Stimulated activated CD8-positive, alpha-beta memory T cell treated with anti-CD3 and anti-CD28 coated beads, Interleukin-7, amount 100 ng/mL, for 1 hour (primary cell): ENCODE results near the gene PLCG1.

Experiments used
- DNase-seq, 2 donors: peaks; one replicate each; pipeline ENCODE4 v3.0.0-alpha.2; 2020; ENCODE audit warnings: low read depth in 2 of 2

PLCG1 gene

DNA sequence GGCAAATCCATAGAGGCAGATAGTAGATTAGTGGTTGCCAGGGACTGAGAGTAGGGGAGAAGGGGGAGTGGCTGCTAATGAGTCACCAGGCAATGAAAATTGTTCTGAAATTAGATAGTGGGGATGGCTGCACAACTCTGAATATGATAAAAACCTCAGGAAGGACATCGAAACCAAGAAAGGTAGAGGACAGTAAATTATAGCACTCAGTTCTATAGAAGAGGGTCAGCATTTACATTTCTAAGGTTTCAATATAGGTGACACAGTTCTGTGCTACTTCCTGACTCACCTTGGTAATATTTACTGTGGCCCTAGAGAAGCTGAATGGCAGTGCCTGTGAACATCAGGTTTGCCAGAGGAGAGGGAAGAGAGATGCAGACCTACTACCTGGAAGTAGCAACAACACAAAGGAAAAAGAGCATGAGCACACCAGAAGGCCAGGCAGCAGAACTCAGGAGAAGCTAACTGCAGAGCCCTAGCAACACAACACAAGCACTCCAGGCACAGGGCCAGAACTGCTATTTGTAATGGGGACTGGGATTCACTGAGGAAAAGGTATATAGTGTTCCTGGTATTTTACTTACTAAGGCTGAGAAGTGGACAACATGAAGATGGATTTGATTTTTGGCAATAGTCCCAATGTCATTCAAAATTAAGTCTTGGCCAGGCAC is 75.9 kb downstream of the PLCG1 start:
- no peak for DNase-seq

DNA sequence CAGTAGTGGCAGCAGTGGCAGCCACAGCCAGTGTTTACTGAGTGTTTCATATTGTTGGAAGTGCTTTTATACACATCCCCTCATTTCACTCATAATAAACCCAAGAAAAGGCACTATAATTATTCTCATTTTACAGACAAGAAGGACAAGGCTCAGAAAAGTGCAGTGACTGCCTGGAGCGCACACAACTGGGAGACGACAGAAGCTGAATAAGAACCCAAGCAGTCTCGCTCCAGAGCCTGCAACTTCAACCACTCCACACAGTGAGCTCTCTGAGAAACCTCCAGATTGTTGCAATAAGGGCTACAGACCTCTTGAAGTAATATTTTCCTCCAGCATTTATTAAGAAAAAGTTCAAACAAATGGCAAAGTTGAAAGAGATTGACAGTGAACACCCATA is 76.9 kb downstream of the PLCG1 start:
- DNase-seq: no peak

DNA sequence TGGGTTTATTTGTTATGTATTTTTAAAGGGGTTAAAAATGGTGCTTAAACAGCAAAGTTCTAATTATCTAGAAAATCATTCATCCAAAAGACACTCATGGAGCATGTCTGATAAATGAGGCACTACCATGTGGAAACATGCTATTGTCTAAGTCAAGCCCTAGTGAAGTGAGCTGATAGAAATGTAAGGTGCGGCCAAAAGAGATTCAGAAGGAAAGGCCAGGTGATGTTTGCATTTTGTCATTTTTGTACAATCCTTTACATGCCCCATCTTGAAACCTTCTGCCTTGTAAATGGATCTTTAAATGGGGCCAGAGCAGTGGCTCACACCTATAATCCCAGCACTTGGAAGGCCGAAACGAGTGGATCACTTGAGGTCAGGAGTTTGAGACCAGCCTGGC is 77.3 kb downstream of the PLCG1 start:
- no peak for DNase-seq

DNA sequence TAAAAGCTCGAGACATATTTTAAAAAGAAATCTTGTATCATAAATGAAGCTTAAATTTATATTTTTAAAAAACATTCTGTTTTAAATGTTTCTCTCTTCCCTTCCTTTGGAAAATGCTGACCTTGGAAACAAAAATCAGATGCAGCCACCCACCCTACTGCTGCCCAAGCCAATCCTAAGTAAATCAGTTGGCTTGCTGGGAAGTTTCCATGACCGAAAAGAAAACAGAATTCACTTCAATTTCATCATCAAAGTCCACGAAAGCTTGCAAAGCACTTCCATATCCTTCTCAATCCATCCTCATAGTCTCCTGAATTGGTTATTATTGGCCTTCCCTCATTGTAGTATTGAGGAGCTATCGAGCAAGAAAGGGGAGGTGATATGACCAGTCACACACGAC is 80.1 kb downstream of the PLCG1 start:
- no peak for DNase-seq

DNA sequence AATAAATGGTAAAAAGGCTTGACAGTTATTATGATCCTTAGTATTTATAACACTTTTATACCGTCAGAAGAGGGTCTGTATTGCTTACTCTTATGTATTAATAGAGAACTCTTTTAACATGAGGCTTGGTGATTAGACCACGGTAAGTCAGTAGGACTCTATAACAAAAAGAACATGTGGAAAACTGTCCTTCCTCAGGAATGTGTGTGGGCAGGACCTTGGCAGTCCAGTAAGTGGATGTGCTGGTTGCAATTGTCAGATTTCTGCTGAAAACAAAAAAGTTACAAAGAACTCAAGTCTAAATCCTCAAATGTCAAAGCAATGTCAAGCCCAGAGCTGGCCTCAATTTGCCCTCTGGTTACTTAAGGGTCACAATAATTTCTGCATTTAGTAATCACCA is 81.1 kb downstream of the PLCG1 start:
- DNase-seq: no peak

DNA sequence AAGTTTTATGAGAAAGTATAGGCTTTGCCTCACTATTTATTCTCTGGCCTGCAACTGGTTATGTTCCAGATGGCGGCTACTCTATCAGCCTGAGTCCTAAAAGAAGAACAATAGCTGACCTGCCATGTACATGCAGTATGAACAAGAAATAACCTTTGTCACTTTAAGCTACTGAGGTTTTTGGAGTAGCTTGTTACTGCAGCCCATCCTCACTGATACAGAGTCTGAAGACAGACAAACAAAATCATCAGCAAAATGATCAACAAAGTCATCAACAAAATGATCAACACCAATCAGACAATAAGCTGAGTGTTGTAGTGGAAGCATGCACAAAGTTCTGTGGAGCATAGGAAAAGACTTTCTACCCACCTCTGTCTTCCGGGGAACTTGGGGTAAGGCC is 82.5 kb downstream of the PLCG1 start:
- DNase-seq: no peak

DNA sequence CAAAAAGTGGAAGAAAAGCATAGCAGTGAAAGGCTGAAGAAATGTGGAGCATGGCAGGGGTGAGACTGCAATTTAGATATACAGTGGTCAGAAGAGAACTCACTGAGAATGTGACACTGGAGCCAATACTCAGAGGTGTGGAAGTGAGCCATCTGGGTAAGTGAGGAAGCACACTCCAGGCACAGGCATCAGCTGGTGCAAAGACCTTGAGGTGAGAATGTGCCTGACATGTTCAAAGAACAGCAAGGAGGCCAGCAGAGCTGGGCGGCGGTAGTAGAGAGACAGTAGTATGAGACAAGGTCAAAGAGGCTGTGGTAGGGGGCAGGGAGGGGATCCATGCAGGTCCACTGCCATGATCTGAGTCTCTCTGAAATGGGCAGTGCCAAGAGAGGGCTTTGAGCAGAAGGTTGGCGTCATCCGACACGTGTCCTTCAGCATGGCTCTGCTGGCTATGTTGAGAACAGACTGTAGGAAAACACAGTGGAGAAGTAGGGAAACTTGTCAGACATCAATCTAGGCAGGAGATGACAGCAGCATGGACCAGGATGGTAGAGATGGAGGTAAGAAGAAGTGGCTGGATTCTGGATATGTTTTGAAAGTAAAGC is 84.4 kb downstream of the PLCG1 start:
- DNase-seq: no peak

DNA sequence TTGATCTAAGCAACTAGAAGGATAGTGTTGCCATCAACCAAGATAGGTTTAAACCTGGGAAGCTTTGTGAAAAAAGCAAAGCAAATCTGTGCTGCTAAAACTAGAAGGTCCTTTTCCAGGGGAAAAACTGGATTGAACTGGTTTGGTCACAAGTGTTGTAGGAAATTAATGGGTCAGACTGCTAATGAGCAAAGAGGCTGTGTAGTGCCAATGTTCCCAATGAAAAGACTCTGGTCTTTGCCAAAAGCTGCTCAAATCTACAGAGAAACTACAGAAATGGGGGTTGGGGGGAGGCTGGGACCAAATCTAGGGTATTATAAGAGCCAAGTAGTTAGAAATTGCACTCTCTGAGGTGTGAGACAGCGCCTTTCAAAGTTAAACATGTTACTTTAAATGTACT is 85.0 kb downstream of the PLCG1 start:
- no peak for DNase-seq

DNA sequence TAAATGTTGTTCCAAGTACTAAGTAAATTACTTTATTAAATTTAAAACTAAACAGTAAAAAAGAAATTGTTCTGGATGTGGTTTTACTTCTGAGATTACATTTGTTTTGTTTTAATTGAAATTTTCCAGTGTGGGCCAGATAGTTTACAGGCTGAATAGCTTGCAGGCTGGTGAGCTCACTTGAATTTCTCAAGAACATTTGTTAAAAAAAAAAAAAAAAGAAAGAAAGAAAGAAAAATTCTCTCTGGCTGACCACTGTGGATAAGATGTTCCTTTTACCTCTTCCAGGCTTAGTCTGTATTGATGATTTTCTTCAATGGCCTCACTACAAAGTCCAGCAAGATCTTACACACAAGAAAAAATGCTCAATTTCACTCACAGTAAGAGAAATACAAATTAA is 85.4 kb downstream of the PLCG1 start:
- DNase-seq: no peak

DNA sequence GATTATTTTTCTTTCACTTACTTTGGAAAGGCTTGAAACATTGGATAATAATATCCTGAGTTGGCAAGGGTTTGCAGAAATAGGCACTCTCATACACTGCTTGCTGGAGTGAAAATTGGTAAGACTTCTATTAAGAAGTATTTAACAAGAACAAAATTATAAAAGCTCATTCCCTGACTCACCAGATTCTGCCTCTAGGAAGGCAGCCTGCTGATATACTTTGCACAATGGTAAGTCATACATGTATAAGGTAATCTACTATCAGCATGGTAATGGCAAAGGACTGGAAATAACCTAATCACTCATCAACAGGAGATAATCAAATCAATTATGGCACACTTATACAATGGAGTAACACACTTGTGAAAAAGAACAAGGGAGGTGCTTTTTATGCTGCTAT is 85.8 kb downstream of the PLCG1 start:
- DNase-seq: no peak

DNA sequence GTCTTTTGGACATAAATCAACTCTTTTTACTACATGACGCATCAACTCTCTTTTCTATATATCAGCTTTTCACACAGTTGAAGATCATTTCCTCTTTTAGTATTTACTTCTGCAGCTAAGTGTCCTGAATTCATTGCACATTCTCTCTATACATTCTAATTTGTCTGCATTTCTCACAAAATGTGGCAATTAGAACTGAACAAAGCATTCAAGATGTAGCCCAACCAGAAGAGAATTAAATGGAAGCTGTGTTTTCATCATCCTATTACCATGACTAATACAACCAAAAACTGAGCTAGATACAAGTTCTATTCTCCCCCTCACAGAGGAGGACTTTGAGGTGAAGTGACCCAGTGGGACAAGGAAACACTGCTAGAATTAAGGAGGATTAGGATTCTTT is 86.9 kb downstream of the PLCG1 start:
- no peak for DNase-seq

DNA sequence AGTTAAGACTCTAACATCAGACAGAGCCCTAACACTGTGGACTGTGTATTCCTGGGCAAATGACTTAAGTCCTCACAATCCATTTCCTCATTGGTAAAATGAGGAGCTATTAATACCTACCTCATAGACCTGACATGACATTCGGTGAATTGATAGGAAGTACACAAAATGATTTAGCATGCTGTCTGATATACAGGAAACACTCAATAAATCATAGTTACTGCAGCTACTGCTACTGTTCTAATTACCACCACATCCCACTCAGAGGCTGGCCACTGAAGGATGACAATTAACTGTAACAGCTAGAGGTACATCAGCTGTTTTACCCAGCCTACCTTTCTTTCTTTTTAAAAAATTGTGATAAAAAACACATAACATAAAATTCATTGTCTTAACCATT is 87.7 kb downstream of the PLCG1 start:
- DNase-seq: no peak

DNA sequence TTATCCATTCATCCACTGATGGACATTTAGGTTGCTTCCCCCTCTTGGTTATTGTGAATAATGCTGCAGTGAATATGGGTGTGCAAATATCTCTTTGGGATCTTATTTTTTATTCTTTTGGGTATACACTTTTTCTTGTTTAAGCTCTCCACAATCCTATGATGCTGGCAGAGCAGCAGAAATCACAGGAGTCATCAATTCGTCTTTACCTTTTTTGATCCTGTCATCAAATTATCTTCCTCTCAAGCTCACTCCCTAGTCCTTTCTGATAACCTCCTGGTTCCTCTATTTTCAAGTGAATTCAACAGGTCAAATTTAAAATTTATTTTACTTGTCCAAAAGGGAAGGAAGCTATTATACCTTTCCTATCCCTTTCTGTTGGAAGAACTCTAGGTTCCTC is 89.1 kb downstream of the PLCG1 start:
- DNase-seq: no peak
